Thymus (tissue), 11 donors: Measurements from ENCODE around the gene STAMBP. TPM values are rescaled to one million over a fixed set of nuclear protein-coding genes. Genes with fewer than 3 reads are reported as not detected.

Experiments
- DNase-seq, 9 donors: peaks; one replicate each; pipeline ENCODE4 v3.0.0-alpha.2; 2013; ENCODE audit warnings: low spot score in 9 of 9, low read depth in 6 of 9, missing footprints in 1 of 9
- H3K27ac ChIP-seq, 2 donors: one replicate each; pipeline ENCODE4 v1.5.1; 2013; ENCODE audit warnings: control low read depth in 1 of 2, low read depth in 1 of 2, low read length in 1 of 2, mild to moderate bottlenecking in 1 of 2, moderate library complexity in 1 of 2
- H3K27me3 ChIP-seq, 2 donors: one replicate each; pipeline ENCODE4 v1.5.1; 2013; ENCODE audit warnings: low read length in 1 of 2; ENCODE audit not compliant: control insufficient read depth in 2 of 2, insufficient read depth in 1 of 2
- H3K36me3 ChIP-seq, 2 donors: one replicate each; pipeline ENCODE4 v1.5.1; 2013; ENCODE audit warnings: low read length in 1 of 2, mild to moderate bottlenecking in 1 of 2, moderate library complexity in 1 of 2; ENCODE audit not compliant: control insufficient read depth in 2 of 2, insufficient read depth in 2 of 2
- H3K4me1 ChIP-seq, 2 donors: one replicate each; pipeline ENCODE4 v1.5.1; 2013; ENCODE audit warnings: low read length in 2 of 2; ENCODE audit not compliant: control insufficient read depth in 2 of 2, insufficient read depth in 2 of 2
- H3K4me3 ChIP-seq, 2 donors: one replicate each; pipeline ENCODE4 v1.5.1; 2013; ENCODE audit warnings: low read length in 2 of 2, control low read depth in 1 of 2, mild to moderate bottlenecking in 1 of 2
- H3K9me3 ChIP-seq, 2 donors: one replicate each; pipeline ENCODE4 v1.5.1; 2013; ENCODE audit warnings: low read length in 1 of 2, mild to moderate bottlenecking in 1 of 2; ENCODE audit not compliant: control insufficient read depth in 2 of 2, insufficient read depth in 1 of 2
- whole genome bisulfite sequencing: extraction: QIAGEN DNeasy Blood & Tissue Kit; methylation state at CpG from one replicate; pipeline ENCODE4 v1.1.7; 2013; 5-methylcytosine and 5-hydroxymethylcytosine counted together
- polyA plus RNA-seq: library from polyadenylated mRNA; stranded (reverse); fragments of 200-250 nt; gene quantifications from one replicate; pipeline ENCODE4 v1.2.3, GENCODE V29; 2013
- total RNA-seq: library from RNA; stranded (reverse); fragments of 120-200 nt; gene quantifications from one replicate; pipeline ENCODE4 v1.2.4, GENCODE V29; 2013
- donor health status: healthy.

The STAMBP gene
- total and polyA plus RNA-seq, 2 donors, result 46.3 to 48.8 TPM

- WGBS, result 98% methylated on average over 2 of the region's 2 CpGs
- H3K4me3 ChIP-seq, result no peak overlapping the region
- peaks cover 0 to 3% of the 10 kb centered on the region in 2 donors for H3K27me3 ChIP-seq
- H3K9me3 ChIP-seq, result no peaks in the 10 kb centered on the region
- no peaks in the 10 kb centered on the region for H3K36me3 ChIP-seq
- H3K27ac ChIP-seq, result no peak overlapping the region
- no peaks in the 10 kb centered on the region for H3K4me1 ChIP-seq
- DNase-seq, result no peak
Measured at GRCh38 chr2:73917296-73917695, 88.5 kb downstream of the STAMBP start.

- 94% methylated on average over 4 of the region's 4 CpGs for WGBS
- Histone ChIP-seq H3K9me3 (no peaks in the 10 kb centered on the region), H3K27me3 (peaks cover 0 to 3% of the 10 kb centered on the region in 2 donors), H3K36me3 (no peaks in the 10 kb centered on the region), H3K4me3 (no peak overlapping the region), H3K27ac (no peak overlapping the region), H3K4me1 (no peaks in the 10 kb centered on the region)
- no peak for DNase-seq
Measured at GRCh38 chr2:73917696-73918207, 89.0 kb downstream of the STAMBP start.

GRCh38 chr2:73918856-73919255 is 90.1 kb downstream of the STAMBP start:
- Histone ChIP-seq H3K36me3 (no peaks in the 10 kb centered on the region), H3K9me3 (no peaks in the 10 kb centered on the region), H3K27me3 (peaks cover 0 to 3% of the 10 kb centered on the region in 2 donors), H3K27ac (no peak overlapping the region), H3K4me1 (no peaks in the 10 kb centered on the region), H3K4me3 (no peak overlapping the region)
- 95% methylated on average over 3 of the region's 3 CpGs for WGBS
- no peak for DNase-seq

GRCh38 chr2:73919596-73920228 is 91.0 kb downstream of the STAMBP start:
- 97% methylated on average over 7 of the region's 7 CpGs for WGBS
- Histone ChIP-seq H3K27ac (no peak overlapping the region), H3K9me3 (no peaks in the 10 kb centered on the region), H3K36me3 (no peaks in the 10 kb centered on the region), H3K4me3 (no peak overlapping the region), H3K4me1 (no peaks in the 10 kb centered on the region), H3K27me3 (peaks cover 0 to 3% of the 10 kb centered on the region in 2 donors)
- no peak for DNase-seq

- Histone ChIP-seq H3K4me3 (no peak overlapping the region), H3K27ac (no peak overlapping the region), H3K27me3 (peaks cover 0 to 3% of the 10 kb centered on the region in 2 donors), H3K36me3 (no peaks in the 10 kb centered on the region), H3K9me3 (no peaks in the 10 kb centered on the region), H3K4me1 (peaks cover 0 to 2% of the 10 kb centered on the region in 2 donors)
- no peak for DNase-seq
- 74% methylated on average over 12 of the region's 12 CpGs for WGBS
Measured at GRCh38 chr2:73920577-73921545, 92.1 kb downstream of the STAMBP start.

GRCh38 chr2:73921581-73921980 is 92.8 kb downstream of the STAMBP start:
- Histone ChIP-seq H3K4me1 (peaks cover 0 to 3% of the 10 kb centered on the region in 2 donors), H3K4me3 (no peak overlapping the region)
- no peak for DNase-seq

GRCh38 chr2:73922681-73923080 is 93.9 kb downstream of the STAMBP start:
- Histone ChIP-seq H3K9me3 (no peaks in the 10 kb centered on the region), H3K27me3 (peaks cover 0 to 3% of the 10 kb centered on the region in 2 donors), H3K36me3 (no peaks in the 10 kb centered on the region), H3K4me1 (peaks cover under 1 to 5% of the 10 kb centered on the region in 2 donors), H3K27ac (no peak overlapping the region), H3K4me3 (no peak overlapping the region)
- 58% methylated on average over 5 of the region's 5 CpGs for WGBS
- no peak for DNase-seq

More at GRCh38 chr2:73921581-73921980, 92.8 kb downstream of the STAMBP start:
- Histone ChIP-seq H3K36me3 (no peaks in the 10 kb centered on the region), H3K27ac (no peak overlapping the region), H3K27me3 (peaks cover 0 to 3% of the 10 kb centered on the region in 2 donors), H3K9me3 (no peaks in the 10 kb centered on the region)
- 97% methylated on average over 9 of the region's 9 CpGs for WGBS
